ENCODE measurements around the gene SPG7. TPM values are rescaled to one million over a fixed set of nuclear protein-coding genes. Genes with fewer than 3 reads are reported as not detected.

SPG7 gene
- total and polyA plus RNA-seq, 9 of the 15 experiments (the other 6 are each of a cell fraction or from before 2014, with no cell fraction given): 5.8 to 89.1 (median 49.4) TPM

GRCh38 chr16:89561884-89562599 lies 53.8 kb downstream of the SPG7 start (continued):
- TF ChIP-seq ZBTB40 (IDR thresholded peaks at IDR 0.05): 0 out of 2 replicates have a peak, but pooled peaks have one; percentile 2
- no peak for TF ChIP-seq ZBTB40 (CRISPR knock-in tag; IDR thresholded peaks at IDR 0.05)
- no peak for TF ChIP-seq NRF1 (conservative IDR thresholded peaks at IDR 0.05 in 1 of 2, IDR thresholded peaks at IDR 0.05 in 1 of 2)
- TF ChIP-seq CEBPG (CRISPR knock-in tag; IDR thresholded peaks at IDR 0.05): no peak
- TF ChIP-seq CEBPG (tag; conservative IDR thresholded peaks at IDR 0.05 in 1 of 2, IDR thresholded peaks at IDR 0.05 in 1 of 2): no peak
- TF ChIP-seq TARDBP (IDR thresholded peaks at IDR 0.05): no peak
- no peak for TF ChIP-seq TFE3 (CRISPR knock-in tag; IDR thresholded peaks at IDR 0.05)
- TF ChIP-seq ATF3 (IDR thresholded peaks at IDR 0.05): 0 out of 2 replicates have a peak, but pooled peaks have one; percentile 34
- TF ChIP-seq ATF3 (CRISPR knock-in tag; conservative IDR thresholded peaks at IDR 0.05): no peak
- TF ChIP-seq, protein P1, sequence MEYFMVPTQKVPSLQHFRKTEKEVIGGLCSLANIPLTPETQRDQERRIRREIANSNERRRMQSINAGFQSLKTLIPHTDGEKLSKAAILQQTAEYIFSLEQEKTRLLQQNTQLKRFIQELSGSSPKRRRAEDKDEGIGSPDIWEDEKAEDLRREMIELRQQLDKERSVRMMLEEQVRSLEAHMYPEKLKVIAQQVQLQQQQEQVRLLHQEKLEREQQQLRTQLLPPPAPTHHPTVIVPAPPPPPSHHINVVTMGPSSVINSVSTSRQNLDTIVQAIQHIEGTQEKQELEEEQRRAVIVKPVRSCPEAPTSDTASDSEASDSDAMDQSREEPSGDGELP (CRISPR knock-in tag; IDR thresholded peaks at IDR 0.05; ENCODE audit: borderline replicate concordance): peak; percentile 68
- no peak for TF ChIP-seq EZH2 (IDR thresholded peaks at IDR 0.05; ENCODE audit: borderline replicate concordance, low read depth, low read length)
- no peak for TF ChIP-seq ZNF431 (CRISPR knock-in tag; IDR thresholded peaks at IDR 0.05)
- peak; percentile 62 for TF ChIP-seq SAP30 (IDR thresholded peaks at IDR 0.05; ENCODE audit: borderline replicate concordance, insufficient read depth, low read depth, low read length, poor library complexity, severe bottlenecking)
